Upper lobe of left lung (tissue), 6 donors: ENCODE results near the gene MSX2. TPM values are rescaled to one million over a fixed set of nuclear protein-coding genes. Genes with fewer than 3 reads are reported as not detected.

Experiments used
- ATAC-seq, 2 donors: fragments of 200-7000 bp; cut with Tn5 transposase; one replicate each; pipeline ENCODE4 v1.9.1; 2022; ENCODE audit warnings: mild to moderate bottlenecking in 2 of 2, moderate library complexity in 2 of 2; ENCODE audit not compliant: low FRiP score in 2 of 2
- DNase-seq, 2 donors: peaks; one replicate each; pipeline ENCODE4 v3.0.0-alpha.2; 2019 to 2020
- H3K27ac ChIP-seq, 4 donors: fragments of 200-600 bp; sonication (generic); one replicate each; pipeline ENCODE4 v1.5.1; 2016 to 2019
- H3K27me3 ChIP-seq, 4 donors: fragments of 200-600 bp; sonication (generic); one replicate each; pipeline ENCODE4 v1.5.1; 2017 to 2019
- H3K36me3 ChIP-seq, 4 donors: fragments of 200-600 bp; sonication (generic); one replicate each; pipeline ENCODE4 v1.5.1; 2016 to 2019
- H3K4me1 ChIP-seq, 4 donors: fragments of 200-600 bp; sonication (generic); one replicate each; pipeline ENCODE4 v1.5.1; 2018 to 2019
- H3K4me3 ChIP-seq, 4 donors: fragments of 200-600 bp; sonication (generic); one replicate each; pipeline ENCODE4 v1.5.1; 2017 to 2019; ENCODE audit warnings: mild to moderate bottlenecking in 2 of 4, moderate library complexity in 1 of 4
- H3K9me3 ChIP-seq, 4 donors: fragments of 200-600 bp; sonication (generic); one replicate each; pipeline ENCODE4 v1.5.1; 2018 to 2019
- CTCF ChIP-seq, 6 experiments: fragments of 450-650 bp in 4 of 6; fragments of 200-600 bp in 2 of 6; sonication (generic) in 2 of 6; IDR thresholded peaks; one replicate each; pipeline ENCODE4 v1.5.1; 2016 to 2019; ENCODE audit warnings: antibody characterized with exemption in 6 of 6
- EP300 ChIP-seq, 4 donors: sonication (generic); formaldehyde crosslinking; IDR thresholded peaks; one replicate each; pipeline ENCODE4 v1.5.1; 2017; ENCODE audit warnings: antibody characterized with exemption in 4 of 4, control low read depth in 2 of 4
- POLR2A ChIP-seq, 4 donors: fragments of 450-650 bp; IDR thresholded peaks; one replicate each; pipeline ENCODE4 v1.5.1; 2016 to 2017; ENCODE audit warnings: antibody characterized with exemption in 4 of 4, mild to moderate bottlenecking in 2 of 4
- POLR2AphosphoS5 ChIP-seq, 2 donors: sonication (generic); formaldehyde crosslinking; IDR thresholded peaks; one replicate each; pipeline ENCODE4 v1.5.1; 2017; ENCODE audit warnings: antibody characterized with exemption in 2 of 2
- WGBS, 2 donors: methylation state at CpG; one replicate each; pipeline ENCODE4 v1.1.5; 2017 to 2018; 5-methylcytosine and 5-hydroxymethylcytosine counted together
- total RNA-seq, 6 donors: library from RNA; depleted of rRNA in 4 of 6; stranded (reverse); fragments of >200 nt in 4 of 6; gene quantifications; one replicate each; pipeline versions ENCODE4 v1.1.0 to v1.2.1, GENCODE V29; 2016 to 2021
- donor health status: DM: no; HTN: no; CAD: no; lungs with moderate emphysema.
- donor health status: DM: no; HTN: yes; CAD: no; lungs with severe emphysema.

Gene MSX2
- total RNA-seq, 6 donors from 2014 or later, result 0.44 to 1.6 (median 1.5) TPM; not detected in 2

GRCh38 chr5:174692381-174692780 is 32.0 kb upstream of the MSX2 start:
- no peak for TF ChIP-seq CTCF (IDR thresholded peaks at IDR 0.05)
- no peak for TF ChIP-seq EP300 (IDR thresholded peaks at IDR 0.05)
- no peak for TF ChIP-seq POLR2A (IDR thresholded peaks at IDR 0.05)
- no peak for TF ChIP-seq POLR2AphosphoS5 (IDR thresholded peaks at IDR 0.05)
- 15 to 18% methylated on average over 12 of the region's 12 CpGs for WGBS, 2 donors
- ATAC-seq, result no peak
- no peaks in the 10 kb centered on the region for H3K36me3 ChIP-seq
- H3K27me3 ChIP-seq, result peaks cover 0 to 22% (median 9%) of the 10 kb centered on the region in 4 donors
- no peak overlapping the region for H3K4me3 ChIP-seq
- no peaks in the 10 kb centered on the region for H3K9me3 ChIP-seq
- no peaks in the 10 kb centered on the region for H3K4me1 ChIP-seq
- DNase-seq, result no peak
- H3K27ac ChIP-seq, result no peak overlapping the region

GRCh38 chr5:174692982-174693422 is 31.4 kb upstream of the MSX2 start:
- WGBS, 2 donors, result 9 to 14% methylated on average over 12 to 16 of the region's 16 CpGs
- Histone ChIP-seq H3K4me3 (no peak overlapping the region), H3K9me3 (no peaks in the 10 kb centered on the region), H3K27me3 (peaks cover 0 to 22% (median 9%) of the 10 kb centered on the region in 4 donors), H3K27ac (no peak overlapping the region), H3K36me3 (no peaks in the 10 kb centered on the region), H3K4me1 (no peaks in the 10 kb centered on the region)
- TF ChIP-seq CTCF (IDR thresholded peaks at IDR 0.05), result no peak
- TF ChIP-seq POLR2AphosphoS5 (IDR thresholded peaks at IDR 0.05), result no peak
- no peak for TF ChIP-seq EP300 (IDR thresholded peaks at IDR 0.05)
- TF ChIP-seq POLR2A (IDR thresholded peaks at IDR 0.05), result no peak
- peak in 1 of 2 donors; percentile 64 for DNase-seq
- no peak for ATAC-seq

- DNase-seq, result peak in 1 of 2 donors; percentile 61
- Histone ChIP-seq H3K4me1 (no peaks in the 10 kb centered on the region), H3K36me3 (no peaks in the 10 kb centered on the region), H3K9me3 (no peaks in the 10 kb centered on the region), H3K4me3 (no peak overlapping the region), H3K27ac (no peak overlapping the region), H3K27me3 (peaks cover 0 to 14% (median 8%) of the 10 kb centered on the region in 4 donors)
- ATAC-seq, result peak; percentile 13 to 29
- WGBS, 2 donors, result 25 to 26% methylated on average over 11 of the region's 11 CpGs
- TF ChIP-seq EP300 (IDR thresholded peaks at IDR 0.05) (no peak), POLR2A (IDR thresholded peaks at IDR 0.05) (no peak)
These were observed 30.5 kb upstream of the MSX2 start for GRCh38 chr5:174693697-174694385.

GRCh38 chr5:174694611-174695010 is 29.8 kb upstream of the MSX2 start:
- no peaks in the 10 kb centered on the region for H3K9me3 ChIP-seq
- H3K4me1 ChIP-seq, result no peaks in the 10 kb centered on the region
- no peaks in the 10 kb centered on the region for H3K36me3 ChIP-seq
- no peak for ATAC-seq
- 19 to 24% methylated on average over 5 to 7 of the region's 7 CpGs for WGBS, 2 donors
- peaks cover 0 to 12% (median 4%) of the 10 kb centered on the region in 4 donors for H3K27me3 ChIP-seq
- H3K27ac ChIP-seq, result no peak overlapping the region
- no peak overlapping the region for H3K4me3 ChIP-seq
- DNase-seq, result no peak
- TF ChIP-seq CTCF (IDR thresholded peaks at IDR 0.05) (no peak), POLR2A (IDR thresholded peaks at IDR 0.05) (no peak), EP300 (IDR thresholded peaks at IDR 0.05) (no peak), POLR2AphosphoS5 (IDR thresholded peaks at IDR 0.05) (no peak)

- H3K4me1 ChIP-seq, result no peaks in the 10 kb centered on the region
- no peak overlapping the region for H3K4me3 ChIP-seq
- no peaks in the 10 kb centered on the region for H3K9me3 ChIP-seq
- TF ChIP-seq POLR2AphosphoS5 (IDR thresholded peaks at IDR 0.05) (no peak), CTCF (IDR thresholded peaks at IDR 0.05) (no peak), EP300 (IDR thresholded peaks at IDR 0.05) (no peak), POLR2A (IDR thresholded peaks at IDR 0.05) (no peak)
- no peaks in the 10 kb centered on the region for H3K36me3 ChIP-seq
- ATAC-seq, result no peak
- DNase-seq, result no peak
- 68 to 73% methylated on average over 8 of the region's 8 CpGs for WGBS, 2 donors
- peaks cover 0 to 6% (median 2%) of the 10 kb centered on the region in 4 donors for H3K27me3 ChIP-seq
- no peak overlapping the region for H3K27ac ChIP-seq
These were observed 26.2 kb upstream of the MSX2 start for GRCh38 chr5:174698156-174698555.
